Superior temporal gyrus (tissue), 1 donor: ENCODE results near the gene RGS6.
"Not testable (repeated sequence)": the region's sequence is repeated elsewhere in the genome, so short reads cannot be mapped to it uniquely, and the experiment has no call there.

ENCODE experiments used
- DNase-seq: peaks from one replicate; pipeline ENCODE4 v3.0.0-alpha.2; 2016; ENCODE audit errors: extremely low spot score

Gene RGS6

GRCh38 chr14:71932229-71932981, at the start of gene RGS6:
Gene RGS6, plus strand, starts transcription at chr14:71932429.
- no peak for DNase-seq

GRCh38 chr14:71883094-71883493, 49.1 kb upstream of the RGS6 start:
- no peak for DNase-seq

- DNase-seq: no peak
Measured at GRCh38 chr14:71885301-71885700, 46.9 kb upstream of the RGS6 start.

GRCh38 chr14:71887802-71888201, 44.4 kb upstream of the RGS6 start:
- not testable (repeated sequence) for DNase-seq

- peak; percentile 33 for DNase-seq
Measured at GRCh38 chr14:71890541-71890940, 41.7 kb upstream of the RGS6 start.

GRCh38 chr14:71891185-71891584, 41.0 kb upstream of the RGS6 start:
- DNase-seq: no peak

- DNase-seq: no peak
Measured at GRCh38 chr14:71891970-71892369, 40.3 kb upstream of the RGS6 start.

GRCh38 chr14:71905031-71905430, 27.2 kb upstream of the RGS6 start:
- DNase-seq: no peak

GRCh38 chr14:71905860-71906259, 26.4 kb upstream of the RGS6 start:
- DNase-seq: no peak

GRCh38 chr14:71907793-71908515, 24.3 kb upstream of the RGS6 start:
- peak; percentile 20 for DNase-seq

- no peak for DNase-seq
Measured at GRCh38 chr14:71911669-71912068, 20.6 kb upstream of the RGS6 start.

- DNase-seq: no peak
Measured at GRCh38 chr14:71913342-71913741, 18.9 kb upstream of the RGS6 start.

GRCh38 chr14:71918955-71919354, 13.3 kb upstream of the RGS6 start:
- no peak for DNase-seq

GRCh38 chr14:71923513-71923912, 8.7 kb upstream of the RGS6 start:
- no peak for DNase-seq

- no peak for DNase-seq
Measured at GRCh38 chr14:71931492-71932228, 569 bp upstream of the RGS6 start.

GRCh38 chr14:71933001-71933587, 865 bp downstream of the RGS6 start:
- DNase-seq: peak; percentile 24

- DNase-seq: not testable (repeated sequence)
Measured at GRCh38 chr14:71938273-71938672, 6.0 kb downstream of the RGS6 start.

- DNase-seq: not testable (repeated sequence)
Measured at GRCh38 chr14:71939344-71939743, 7.1 kb downstream of the RGS6 start.

- not testable (repeated sequence) for DNase-seq
Measured at GRCh38 chr14:71940500-71940899, 8.3 kb downstream of the RGS6 start.

- DNase-seq: not testable (repeated sequence)
Measured at GRCh38 chr14:71941616-71942015, 9.4 kb downstream of the RGS6 start.

- no peak for DNase-seq
Measured at GRCh38 chr14:71942904-71943694, 10.9 kb downstream of the RGS6 start.
